ENCODE results near the gene CCDC24.

The CCDC24 gene

DNA sequence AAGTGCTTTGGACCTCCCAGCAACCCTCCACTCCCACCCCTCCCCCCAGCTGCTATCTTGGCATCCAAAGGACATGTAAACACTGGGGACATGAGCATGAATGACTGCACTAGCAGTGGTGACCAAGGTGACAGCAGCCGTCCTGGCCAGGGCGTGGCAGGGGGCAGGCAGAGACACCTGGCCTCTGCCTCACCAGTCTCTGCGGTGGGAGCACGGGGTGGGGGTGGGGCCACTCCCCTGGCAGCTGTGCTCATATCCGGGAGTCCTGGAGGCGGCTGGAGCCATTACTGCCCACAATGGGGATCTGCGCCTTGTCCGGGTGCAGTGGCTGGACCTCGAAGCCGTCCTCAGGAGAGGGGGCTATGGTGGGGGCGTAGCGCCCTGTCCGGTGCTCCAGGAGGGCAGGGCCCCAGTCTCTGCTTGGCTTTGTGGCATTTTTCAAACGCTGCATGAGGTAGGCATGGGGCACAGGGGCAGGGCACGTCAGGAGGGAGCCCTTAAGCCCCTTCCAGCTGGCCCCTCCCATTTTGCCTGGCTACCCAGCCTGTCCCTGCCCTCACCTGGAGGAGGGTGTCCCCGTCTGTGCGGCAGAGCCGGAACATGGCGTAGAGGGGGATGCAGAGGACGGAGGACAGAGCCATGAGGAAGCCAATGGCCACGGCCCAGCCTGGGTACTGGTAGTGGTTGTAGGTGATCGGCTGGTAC is 6.0 kb downstream of the CCDC24 start:
- no peak for DNase-seq (ENCODE audit: low spot score)

- no peak for DNase-seq (ENCODE audit: low spot score)
Measured at GRCh38 chr1:43998000-43998378, 6.6 kb downstream of the CCDC24 start.

GRCh38 chr1:43999455-43999854 is 8.1 kb downstream of the CCDC24 start:
- no peak for DNase-seq (ENCODE audit: low spot score)

DNA sequence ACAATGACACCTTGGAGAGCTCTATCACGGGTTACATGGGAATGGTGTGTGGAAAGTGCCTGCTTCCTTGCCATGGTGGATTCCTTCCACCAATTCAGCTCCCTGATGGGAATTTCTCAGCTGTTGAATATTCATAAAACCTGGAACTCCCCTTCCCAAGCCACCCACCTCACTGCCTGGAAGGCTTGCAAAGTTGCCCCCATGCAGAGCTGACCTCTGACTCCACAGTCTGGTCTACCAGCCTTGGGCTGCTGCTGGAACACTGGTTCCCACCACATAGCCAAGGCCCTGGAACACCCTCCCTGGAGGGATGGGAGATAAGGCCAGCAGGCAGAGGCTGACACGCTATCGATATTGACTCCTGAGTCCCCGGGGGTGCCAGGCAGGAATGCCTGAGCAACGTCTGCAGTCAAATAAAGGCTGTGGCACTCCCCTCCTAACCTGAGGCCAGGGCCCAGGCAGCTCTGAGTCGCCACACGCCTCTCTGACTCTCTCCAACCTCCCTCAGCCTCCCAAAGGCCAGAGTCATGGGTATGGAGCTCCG is 8.8 kb downstream of the CCDC24 start:
- DNase-seq (ENCODE audit: low spot score), result no peak

DNA sequence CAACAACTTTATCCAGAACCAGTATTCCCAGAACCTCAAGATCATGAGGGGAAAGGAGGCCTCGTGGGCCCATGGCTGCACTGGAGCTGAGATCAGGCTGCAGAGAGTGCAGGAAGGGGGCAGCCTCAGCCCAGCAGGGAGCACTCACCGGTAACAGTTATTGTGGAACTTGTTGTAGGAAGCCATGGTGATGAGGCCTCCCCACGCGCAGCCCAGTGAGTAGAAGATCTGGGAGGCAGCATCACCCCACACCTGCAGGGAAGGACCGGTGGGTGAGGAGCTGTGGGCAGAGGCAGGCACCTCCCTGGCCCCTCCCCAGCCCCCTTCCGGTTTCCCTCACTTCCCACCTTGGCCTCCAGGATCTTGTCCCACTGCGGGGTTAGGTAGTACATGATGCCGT is 10.8 kb downstream of the CCDC24 start:
- DNase-seq (ENCODE audit: low spot score), result no peak

DNA sequence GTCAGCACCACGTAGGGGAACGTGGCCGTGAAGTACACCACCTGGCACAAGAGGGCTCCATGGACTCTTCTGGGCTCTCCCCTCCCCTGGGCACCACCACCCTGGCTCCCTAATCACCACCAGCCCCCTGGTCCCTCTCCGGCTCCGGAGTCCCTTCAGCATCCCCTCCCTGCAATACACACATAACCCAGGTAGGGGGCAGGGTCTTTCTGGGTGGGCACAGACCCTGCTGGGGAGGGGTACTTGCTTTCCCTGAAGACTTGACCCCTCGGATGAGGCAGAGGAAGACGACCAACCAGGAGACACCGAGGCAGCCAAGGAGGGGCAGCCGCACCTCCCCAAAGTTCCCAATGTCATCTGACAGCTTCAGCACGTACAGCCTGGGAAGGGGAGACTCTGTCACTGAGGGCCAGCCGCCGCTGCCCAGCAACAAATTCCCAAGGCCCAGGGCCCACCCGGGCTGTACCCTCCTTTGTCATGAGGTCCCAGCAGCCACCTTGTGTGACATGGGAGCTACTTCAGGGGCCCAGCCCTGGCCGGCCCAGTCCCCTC is 11.3 kb downstream of the CCDC24 start:
- no peak for DNase-seq (ENCODE audit: low spot score)

DNA sequence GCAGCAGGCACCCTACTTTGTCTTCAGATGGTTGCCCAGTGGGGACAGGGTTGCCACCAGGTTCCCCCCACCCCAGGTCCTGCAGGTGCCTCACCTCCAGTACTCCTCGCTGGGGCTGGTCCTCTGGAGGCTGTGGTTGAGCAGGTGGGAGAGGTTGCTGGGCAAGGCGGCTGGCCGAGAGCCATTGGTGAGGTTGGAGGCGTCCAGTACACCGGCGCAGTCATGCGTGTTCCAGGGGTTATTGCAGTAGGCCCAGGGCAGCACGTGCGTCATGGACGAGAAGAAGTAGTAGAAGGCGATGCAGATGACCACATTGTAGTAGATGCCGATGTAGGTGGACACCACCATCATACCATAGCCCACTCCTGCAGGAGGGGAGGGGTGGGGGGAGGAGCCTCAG is 16.9 kb downstream of the CCDC24 start:
- DNase-seq (ENCODE audit: low spot score), result no peak

- DNase-seq (ENCODE audit: low spot score), result no peak
Measured at GRCh38 chr1:44010935-44011471, 19.6 kb downstream of the CCDC24 start.

DNA sequence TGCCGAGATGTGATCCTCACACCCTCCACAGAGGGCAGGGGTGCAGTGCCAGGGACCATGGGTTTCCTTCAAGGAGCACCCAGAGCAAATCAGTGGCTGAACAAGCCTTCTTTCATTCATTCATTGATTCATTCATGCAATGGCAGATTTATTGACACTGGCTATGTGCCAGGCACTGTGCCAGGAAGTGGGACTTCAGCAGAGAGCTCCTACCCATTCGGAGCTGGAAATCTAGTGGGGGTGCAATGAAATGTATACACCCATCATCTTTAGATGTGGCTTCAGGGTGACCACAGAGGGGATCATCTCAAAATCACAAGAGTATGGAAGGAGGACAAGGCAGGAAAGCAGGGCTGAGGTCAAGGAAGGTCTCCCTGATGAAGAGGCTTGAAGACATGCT is 21.0 kb downstream of the CCDC24 start:
- no peak for DNase-seq (ENCODE audit: low spot score)

GRCh38 chr1:44012941-44013609 is 21.7 kb downstream of the CCDC24 start:
- DNase-seq (ENCODE audit: low spot score), result no peak

DNA sequence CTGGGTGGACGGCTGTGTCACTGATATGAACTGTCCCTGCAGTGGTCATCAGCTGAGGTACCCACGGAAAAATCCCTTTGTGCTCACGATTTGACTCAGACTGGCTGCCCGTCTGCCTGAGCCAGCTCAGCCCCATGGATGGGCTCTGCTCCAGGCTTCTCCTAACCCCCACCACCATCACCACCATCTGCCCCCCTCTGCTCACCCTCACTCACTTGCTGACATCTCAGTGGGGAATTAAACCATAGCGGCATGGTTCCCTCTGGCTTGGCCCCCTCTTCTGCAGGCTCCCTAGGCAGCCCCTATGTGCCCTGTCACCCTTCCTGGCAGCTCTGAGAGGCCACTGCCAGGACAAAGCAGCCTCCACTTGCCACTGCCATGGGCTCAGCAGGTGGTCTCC is 22.6 kb downstream of the CCDC24 start:
- no peak for DNase-seq (ENCODE audit: low spot score)

DNA sequence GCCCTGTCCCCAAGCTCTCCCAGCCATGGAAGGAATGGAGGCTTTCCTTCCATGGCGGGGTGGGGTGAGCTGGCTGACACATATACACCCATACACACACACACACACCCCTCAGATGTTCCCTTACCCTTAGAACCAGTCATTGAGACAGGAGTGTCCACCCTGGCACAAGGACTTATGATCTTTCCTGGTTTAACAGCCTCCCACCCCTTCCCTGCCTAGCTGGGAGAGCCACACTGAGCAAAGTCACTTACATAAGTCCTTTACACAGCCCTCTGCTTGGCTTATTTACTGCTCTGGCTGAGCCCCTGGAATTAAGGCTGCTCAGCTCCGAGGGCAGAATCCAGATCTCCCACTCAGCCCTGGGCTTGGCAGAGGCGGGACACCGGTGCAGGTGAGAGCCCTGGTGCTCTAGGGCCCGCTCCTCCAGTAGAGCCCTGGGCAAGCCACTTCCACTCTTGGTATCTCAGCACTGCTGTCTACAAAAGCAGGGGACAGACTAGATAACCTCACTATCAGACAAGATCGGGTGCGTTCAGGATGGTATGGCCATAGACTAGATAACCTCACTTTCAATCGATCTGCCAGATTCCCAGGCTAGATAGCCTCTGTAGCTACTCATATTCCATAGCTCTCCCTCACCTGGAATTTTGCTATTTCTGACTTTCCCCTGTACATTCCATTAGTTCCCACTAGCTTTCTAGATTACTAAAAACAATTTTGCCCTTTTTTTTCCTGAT is 23.1 kb downstream of the CCDC24 start:
- no peak for DNase-seq (ENCODE audit: low spot score)

DNA sequence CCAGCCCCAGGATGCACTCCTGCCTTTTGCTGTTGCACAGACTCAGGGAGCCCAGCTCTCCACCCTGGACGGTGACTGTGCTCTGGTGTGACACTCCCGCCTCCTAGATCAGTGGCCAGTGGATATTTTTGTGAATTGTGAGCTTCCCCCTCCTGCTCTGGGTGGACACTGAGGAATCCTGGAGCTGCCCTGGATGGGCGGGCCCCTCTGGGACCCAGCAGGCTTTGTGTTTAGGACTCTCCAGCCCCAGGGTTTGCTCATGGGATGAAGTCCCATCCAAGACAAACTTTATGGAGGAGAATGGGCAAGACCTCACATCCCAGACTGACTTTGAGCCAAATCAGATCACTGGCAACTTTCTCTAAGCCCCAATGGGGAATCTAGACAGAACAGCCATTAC is 23.8 kb downstream of the CCDC24 start:
- DNase-seq (ENCODE audit: low spot score), result no peak

GRCh38 chr1:44016041-44016889 is 24.9 kb downstream of the CCDC24 start:
- no peak for DNase-seq (ENCODE audit: low spot score)

GRCh38 chr1:44016890-44017400 is 25.5 kb downstream of the CCDC24 start:
- no peak for DNase-seq (ENCODE audit: low spot score)

GRCh38 chr1:44019466-44019948 is 28.1 kb downstream of the CCDC24 start:
- no peak for DNase-seq (ENCODE audit: low spot score)

- no peak for DNase-seq (ENCODE audit: low spot score)
Measured at GRCh38 chr1:44020464-44020863, 29.1 kb downstream of the CCDC24 start.

DNA sequence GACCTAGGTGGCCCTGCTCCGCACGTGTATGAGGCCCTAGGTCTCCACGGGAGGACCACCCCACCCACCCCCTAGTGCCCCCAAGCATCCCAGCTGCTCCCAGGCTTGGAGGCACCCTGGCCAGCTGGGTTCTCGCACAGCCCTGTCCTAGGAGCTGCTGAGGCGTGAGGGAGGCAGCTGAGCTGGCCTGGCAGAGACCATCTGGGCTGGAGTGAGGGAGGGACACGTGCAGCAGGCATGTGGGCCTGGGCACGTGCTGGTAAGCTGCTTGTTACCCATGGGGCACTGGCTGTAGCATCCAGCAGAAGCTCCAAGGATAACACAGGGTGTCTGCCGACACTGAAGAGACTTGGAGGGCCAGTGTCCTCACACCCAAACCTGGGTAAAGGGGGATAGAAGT is 29.8 kb downstream of the CCDC24 start:
- DNase-seq (ENCODE audit: low spot score), result no peak

GRCh38 chr1:44021581-44022321 is 30.4 kb downstream of the CCDC24 start:
- no peak for DNase-seq (ENCODE audit: low spot score)
